CD4-positive, alpha-beta memory T cell (primary cell): Measurements from ENCODE around the gene TMEM98. TPM values are rescaled to one million over a fixed set of nuclear protein-coding genes. Genes with fewer than 3 reads are reported as not detected.
"Not testable (repeated sequence)": the region's sequence is repeated elsewhere in the genome, so short reads cannot be mapped to it uniquely, and the experiment has no call there.

Experiments
- CTCF ChIA-PET: fragments of 350-600 bp; sonication (Branson Sonifier 250); formaldehyde crosslinking; loops from one replicate; lab custom pipeline; 2021; ENCODE audit warnings: inconsistent platforms; ENCODE audit not compliant: partially characterized antibody; lab: Charles Lee
- POLR2A ChIA-PET: fragments of 350-600 bp; sonication (Branson Sonifier 250); formaldehyde crosslinking; loops from one replicate; lab custom pipeline; 2021; ENCODE audit not compliant: partially characterized antibody; lab: Charles Lee
- DNase-seq, 5 donors: peaks; one replicate each; pipeline versions ENCODE4 v3.0.0 to v3.0.0-alpha.2; 2020 to 2022; ENCODE audit warnings: mixed read lengths in 1 of 5
- H3K27ac ChIP-seq: one replicate; pipeline ENCODE4 v1.7.0; 2013; ENCODE audit warnings: low read depth, low read length
- H3K27me3 ChIP-seq: 2 replicates; pipeline ENCODE4 v1.7.0; 2013; ENCODE audit warnings: mild to moderate bottlenecking, low read length, moderate library complexity; ENCODE audit not compliant: insufficient read depth
- H3K36me3 ChIP-seq: 2 replicates; pipeline ENCODE4 v1.7.0; 2013; ENCODE audit warnings: mild to moderate bottlenecking, low read length, moderate library complexity; ENCODE audit not compliant: insufficient read depth
- H3K4me1 ChIP-seq: 2 replicates; pipeline ENCODE4 v1.7.0; 2013; ENCODE audit warnings: mild to moderate bottlenecking, low read length, moderate library complexity; ENCODE audit not compliant: insufficient read depth
- H3K4me3 ChIP-seq, 2 donors: one replicate each; pipeline ENCODE4 v1.7.0; 2013; ENCODE audit warnings: low read length in 2 of 2, mild to moderate bottlenecking in 1 of 2
- H3K9me3 ChIP-seq, 2 donors: one replicate each; pipeline ENCODE4 v1.7.0; 2013; ENCODE audit warnings: low read length in 2 of 2, control low read depth in 1 of 2; ENCODE audit not compliant: control insufficient read depth in 1 of 2
- H3K27ac Mint-ChIP-seq, 7 donors: one replicate each; pipeline ENCODE4 v1.8.0; 2020 to 2021; ENCODE audit warnings: mixed read lengths in 7 of 7, mild to moderate bottlenecking in 6 of 7, inconsistent platforms in 3 of 7, moderate library complexity in 3 of 7
- H3K27me3 Mint-ChIP-seq, 2 donors: one replicate each; pipeline ENCODE4 v1.8.0; 2020 to 2021; ENCODE audit warnings: mixed read lengths in 2 of 2
- H3K36me3 Mint-ChIP-seq, 2 donors: one replicate each; pipeline ENCODE4 v1.8.0; 2020 to 2021; ENCODE audit warnings: mixed read lengths in 2 of 2, inconsistent platforms in 1 of 2, mild to moderate bottlenecking in 1 of 2
- H3K4me1 Mint-ChIP-seq, 4 donors: one replicate each; pipeline ENCODE4 v1.8.0; 2020 to 2021; ENCODE audit warnings: mixed read lengths in 4 of 4, mild to moderate bottlenecking in 1 of 4
- H3K4me3 Mint-ChIP-seq, 8 donors: one replicate each; pipeline ENCODE4 v1.8.0; 2020 to 2021; ENCODE audit warnings: mixed read lengths in 8 of 8, mild to moderate bottlenecking in 7 of 8, moderate library complexity in 6 of 8, inconsistent platforms in 3 of 8
- H3K9me3 Mint-ChIP-seq, 8 donors: one replicate each; pipeline ENCODE4 v1.8.0; 2020 to 2021; ENCODE audit warnings: mixed read lengths in 8 of 8, mild to moderate bottlenecking in 5 of 8, inconsistent platforms in 3 of 8, moderate library complexity in 1 of 8
- intact Hi-C: fragments of 100-400 bp; cut with micrococcal nuclease; formaldehyde crosslinking; loops from one replicate; pipeline ENCODE4 v1.15.1; 2023
- polyA plus RNA-seq, 2 donors: library from polyadenylated mRNA; unstranded; fragments of 300-500 nt; fragmentation: Illumina TruSeq; gene quantifications; one replicate each; pipeline ENCODE4 v1.2.3, GENCODE V29; 2021
- total RNA-seq, 2 experiments: library from RNA; stranded (reverse); gene quantifications; one replicate each; pipeline ENCODE4 v1.2.3, GENCODE V29; 2021

TMEM98 gene
- total and polyA plus RNA-seq, 4 experiments from 2014 or later = not detected

GRCh38 chr17:32958418-32958817 lies 30.5 kb downstream of the TMEM98 start:
- Histone ChIP-seq H3K36me3 (no peaks in the 10 kb centered on the region), H3K4me3 (no peak overlapping the region), H3K27ac (no peak overlapping the region), H3K27me3 (peaks cover 4% of the 10 kb centered on the region), H3K4me1 (no peaks in the 10 kb centered on the region), H3K9me3 (no peaks in the 10 kb centered on the region)
- Mint-ChIP-seq H3K27ac (no peak overlapping the region), H3K9me3 (no peaks in the 10 kb centered on the region), H3K4me1 (no peaks in the 10 kb centered on the region), H3K4me3 (no peak overlapping the region), H3K27me3 (peaks cover 15 to 16% of the 10 kb centered on the region in 2 donors), H3K36me3 (no peaks in the 10 kb centered on the region)
- intact Hi-C loops = no loop called here
- ChIA-PET POLR2A (no interaction called here), CTCF (no interaction called here)
- DNase-seq = no peak

DNA sequence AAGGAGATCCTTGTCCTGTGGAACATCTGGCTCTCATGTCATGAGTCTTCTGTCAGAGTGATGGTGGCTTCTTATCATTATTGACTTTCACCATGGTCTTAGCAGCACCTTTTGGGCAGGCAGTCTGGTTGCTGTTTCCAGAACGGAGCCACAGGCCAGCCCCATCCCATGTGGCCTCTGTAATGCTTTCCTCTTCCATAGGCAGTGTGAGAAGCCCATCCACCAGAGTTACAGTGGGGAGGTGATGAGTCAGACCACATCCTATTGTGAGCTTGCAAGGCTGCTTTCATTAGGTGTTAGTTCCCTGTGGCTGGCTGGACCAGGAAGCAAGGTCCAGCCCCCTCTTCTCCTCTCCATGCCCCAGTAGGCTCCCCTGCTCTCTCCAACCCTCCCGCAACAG lies 32.9 kb downstream of the TMEM98 start:
- Histone ChIP-seq H3K4me1 (no peaks in the 10 kb centered on the region), H3K27ac (no peak overlapping the region), H3K9me3 (no peaks in the 10 kb centered on the region), H3K36me3 (no peaks in the 10 kb centered on the region), H3K4me3 (no peak overlapping the region), H3K27me3 (peaks cover 4% of the 10 kb centered on the region)
- Mint-ChIP-seq H3K36me3 (no peaks in the 10 kb centered on the region), H3K4me3 (no peak overlapping the region), H3K27me3 (peaks cover 23% of the 10 kb centered on the region in 2 donors), H3K4me1 (no peaks in the 10 kb centered on the region), H3K27ac (no peak overlapping the region), H3K9me3 (peaks cover 0 to 4% (median 0%) of the 10 kb centered on the region in 8 donors)
- POLR2A ChIA-PET = no interaction called here
- no peak for DNase-seq
- intact Hi-C loops = no loop called here
- CTCF ChIA-PET = interaction anchor here (1.3 kb wide), 1 partner anchor 25 kb away, joined by 3 read pairs; no protein-coding TSS in a partner anchor

- intact Hi-C loops = no loop called here
- Histone ChIP-seq H3K4me1 (no peaks in the 10 kb centered on the region), H3K4me3 (no peak overlapping the region), H3K27me3 (peaks cover 4% of the 10 kb centered on the region), H3K36me3 (no peaks in the 10 kb centered on the region), H3K27ac (no peak overlapping the region), H3K9me3 (no peaks in the 10 kb centered on the region)
- H3K4me3 Mint-ChIP-seq = no peak overlapping the region
- CTCF ChIA-PET = no interaction called here
- H3K27ac Mint-ChIP-seq = no peak overlapping the region
- no peak for DNase-seq
- POLR2A ChIA-PET = no interaction called here
- no peaks in the 10 kb centered on the region for H3K4me1 Mint-ChIP-seq
- peaks cover 23 to 25% of the 10 kb centered on the region in 2 donors for H3K27me3 Mint-ChIP-seq
- no peaks in the 10 kb centered on the region for H3K36me3 Mint-ChIP-seq
- peaks cover 0 to 4% (median 0%) of the 10 kb centered on the region in 8 donors for H3K9me3 Mint-ChIP-seq
These were observed 34.4 kb downstream of the TMEM98 start for GRCh38 chr17:32962320-32962711.

DNA sequence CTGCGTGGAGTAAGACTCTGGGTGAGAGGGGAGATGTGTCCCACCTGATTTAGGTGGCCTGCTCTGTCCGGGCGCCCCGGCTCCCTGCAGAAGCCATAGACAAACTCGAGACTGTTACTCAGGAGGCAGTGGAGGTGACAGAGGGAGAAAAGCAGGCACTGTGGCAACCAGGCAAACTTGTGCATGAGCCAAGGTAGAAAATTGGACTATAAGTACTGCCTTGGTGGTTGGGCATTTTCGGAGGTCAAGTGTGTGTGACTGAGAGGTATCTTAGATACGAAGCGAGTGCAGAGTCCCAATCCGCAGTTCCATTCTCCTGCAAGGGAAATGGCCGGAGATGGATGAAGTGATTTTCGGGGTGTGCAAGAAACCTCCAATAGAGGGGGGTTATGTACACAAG lies 36.6 kb downstream of the TMEM98 start:
- Histone ChIP-seq H3K9me3 (no peaks in the 10 kb centered on the region), H3K36me3 (no peaks in the 10 kb centered on the region), H3K27ac (no peak overlapping the region), H3K4me3 (no peak overlapping the region), H3K4me1 (no peaks in the 10 kb centered on the region), H3K27me3 (peaks cover 4% of the 10 kb centered on the region)
- H3K4me3 Mint-ChIP-seq = no peak overlapping the region
- no peaks in the 10 kb centered on the region for H3K36me3 Mint-ChIP-seq
- no peak overlapping the region for H3K27ac Mint-ChIP-seq
- no peaks in the 10 kb centered on the region for H3K4me1 Mint-ChIP-seq
- H3K9me3 Mint-ChIP-seq = peaks cover 0 to 5% (median under 1%) of the 10 kb centered on the region in 8 donors
- intact Hi-C loops = no loop called here
- ChIA-PET CTCF (no interaction called here), POLR2A (no interaction called here)
- H3K27me3 Mint-ChIP-seq = peaks cover 19 to 25% of the 10 kb centered on the region in 2 donors
- DNase-seq = no peak

- H3K4me3 Mint-ChIP-seq, intact Hi-C loops: not testable (repeated sequence)
These were observed 41.3 kb downstream of the TMEM98 start for GRCh38 chr17:32969231-32969630.

GRCh38 chr17:32970281-32970680 lies 42.3 kb downstream of the TMEM98 start:
- no peak overlapping the region for H3K4me3 Mint-ChIP-seq
- Histone ChIP-seq H3K27me3 (no peaks in the 10 kb centered on the region), H3K36me3 (no peaks in the 10 kb centered on the region), H3K27ac (no peak overlapping the region), H3K4me3 (no peak overlapping the region), H3K4me1 (peaks cover 4% of the 10 kb centered on the region), H3K9me3 (no peaks in the 10 kb centered on the region)
- ChIA-PET POLR2A (no interaction called here), CTCF (interaction anchor here (1.5 kb wide), 1 partner anchor 28 kb away, joined by 7 read pairs; no protein-coding TSS in a partner anchor)
- peaks cover 0 to 5% (median 0%) of the 10 kb centered on the region in 8 donors for H3K9me3 Mint-ChIP-seq
- H3K27me3 Mint-ChIP-seq = peaks cover 4 to 6% of the 10 kb centered on the region in 2 donors
- intact Hi-C loops = no loop called here
- H3K27ac Mint-ChIP-seq = no peak overlapping the region
- no peak for DNase-seq
- peaks cover 4 to 10% (median 5%) of the 10 kb centered on the region in 4 donors for H3K4me1 Mint-ChIP-seq
- H3K36me3 Mint-ChIP-seq = no peaks in the 10 kb centered on the region

More at GRCh38 chr17:32969231-32969630, 41.3 kb downstream of the TMEM98 start:
- H3K4me1 Mint-ChIP-seq = peaks cover 4 to 10% (median 5%) of the 10 kb centered on the region in 4 donors
- CTCF ChIA-PET, H3K27ac Mint-ChIP-seq, H3K27ac ChIP-seq, H3K27me3 Mint-ChIP-seq, H3K9me3 ChIP-seq, H3K4me1 ChIP-seq, H3K36me3 Mint-ChIP-seq, DNase-seq, H3K4me3 ChIP-seq, H3K9me3 Mint-ChIP-seq, H3K27me3 ChIP-seq, H3K36me3 ChIP-seq, POLR2A ChIA-PET: not testable (repeated sequence)

- Mint-ChIP-seq H3K4me1 (peaks cover 4 to 10% (median 5%) of the 10 kb centered on the region in 4 donors), H3K27me3 (peaks cover 0 to under 1% of the 10 kb centered on the region in 2 donors), H3K9me3 (peaks cover 0 to 2% (median 0%) of the 10 kb centered on the region in 8 donors), H3K4me3 (no peak overlapping the region), H3K27ac (peak overlapping the region in 1 of 7 donors; percentile 25), H3K36me3 (no peaks in the 10 kb centered on the region)
- ChIA-PET CTCF (interaction anchor here (1.5 kb wide), 1 partner anchor 27 kb away, joined by 7 read pairs; no protein-coding TSS in a partner anchor), POLR2A (no interaction called here)
- Histone ChIP-seq H3K36me3 (no peaks in the 10 kb centered on the region), H3K9me3 (no peaks in the 10 kb centered on the region), H3K27me3 (no peaks in the 10 kb centered on the region), H3K4me3 (no peak overlapping the region), H3K4me1 (peaks cover 4% of the 10 kb centered on the region), H3K27ac (no peak overlapping the region)
- intact Hi-C loops = no loop called here
- DNase-seq = no peak
These were observed 43.2 kb downstream of the TMEM98 start for GRCh38 chr17:32971171-32971570.
